ENCODE data around the gene WDR20. TPM values are rescaled to one million over a fixed set of nuclear protein-coding genes. Genes with fewer than 3 reads are reported as not detected.
A peak's percentile ranks its signal among the peaks of the same experiment; 100 is the strongest.

WDR20 gene
- total RNA-seq, 1 donor from 2014 or later: 44.8 TPM

DNA sequence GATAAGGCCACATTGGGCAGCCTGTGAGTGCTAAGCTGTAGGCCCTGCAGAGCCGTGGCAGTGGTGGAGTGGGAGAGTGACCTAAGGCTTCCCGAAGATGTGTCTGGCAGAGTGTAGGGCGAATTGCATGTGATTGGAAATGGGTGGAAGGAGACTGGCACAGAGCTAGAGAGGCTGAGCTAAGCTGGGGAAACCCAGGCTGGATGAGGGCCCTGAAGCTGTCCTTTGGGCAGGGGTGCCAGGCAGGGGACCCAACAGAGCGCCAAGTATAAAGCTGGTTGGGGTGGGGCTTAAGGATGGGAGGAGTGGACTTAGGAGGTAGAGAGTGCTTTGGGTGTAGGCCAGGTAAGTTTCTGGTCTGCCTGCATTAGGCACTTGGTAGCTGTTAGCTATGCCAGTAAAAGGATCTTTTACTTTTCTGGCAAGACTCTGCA lies 47.9 kb downstream of the WDR20 start:
- Histone ChIP-seq H3K4me1 (peaks cover 0 to 28% of the 10 kb centered on the region in 2 donors), H3K36me3 (no peaks in the 10 kb centered on the region), H3K27ac (peak overlapping the region; percentile 15 to 60), H3K4me3 (no peak overlapping the region), H3K9me3 (no peaks in the 10 kb centered on the region), H3K27me3 (no peaks in the 10 kb centered on the region)
- intact Hi-C loops (cut with DNase I): no loop called here
- no peak for DNase-seq (ENCODE audit: low spot score in 2 of 2)
- no peak for TF ChIP-seq CTCF (IDR thresholded peaks at IDR 0.05)

DNA sequence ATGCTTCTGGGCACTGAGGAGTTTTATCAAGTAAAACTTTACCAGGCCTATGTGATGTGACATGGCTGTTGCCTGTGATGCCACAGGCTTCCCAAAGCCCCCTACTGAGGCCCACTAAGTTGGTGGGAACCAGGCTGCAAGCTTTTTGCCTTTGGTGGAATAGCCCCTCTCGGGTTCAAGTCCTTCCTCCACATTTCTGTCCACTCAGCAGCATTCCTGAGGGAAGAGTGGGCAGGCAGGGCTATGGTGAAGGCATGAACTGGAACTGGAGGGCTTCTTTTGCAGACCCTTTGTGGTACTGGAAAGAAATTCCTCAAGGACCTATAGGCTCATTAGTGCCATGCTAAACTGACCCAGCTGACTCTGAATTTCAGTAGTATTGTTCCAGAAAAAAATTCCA lies 48.5 kb downstream of the WDR20 start:
- H3K4me1 ChIP-seq: peaks cover 0 to 22% of the 10 kb centered on the region in 2 donors
- TF ChIP-seq CTCF (IDR thresholded peaks at IDR 0.05): no peak

DNA sequence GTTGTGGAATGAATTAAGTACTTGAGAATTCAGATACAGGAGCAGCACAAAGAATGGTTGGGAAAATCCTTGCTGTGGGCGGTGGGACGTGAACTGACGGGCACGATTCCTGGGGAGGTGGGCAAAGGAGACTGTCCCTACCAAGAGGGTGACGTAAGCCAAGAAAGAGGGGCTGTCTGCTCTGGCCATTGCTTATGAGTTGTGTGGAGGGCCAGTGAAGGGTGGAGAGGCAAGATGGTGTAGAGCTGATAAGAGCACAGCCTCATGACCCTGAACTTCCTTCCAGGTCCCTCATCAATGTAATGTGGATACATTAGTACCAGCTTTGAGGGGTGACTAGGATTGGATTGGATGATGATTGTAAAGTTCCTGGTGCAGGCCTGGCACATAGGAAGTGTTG lies 50.2 kb downstream of the WDR20 start:
- H3K27me3 ChIP-seq: no peaks in the 10 kb centered on the region
- intact Hi-C loops (cut with DNase I): no loop called here
- H3K9me3 ChIP-seq: no peaks in the 10 kb centered on the region

More for the DNA sequence above, 48.5 kb downstream of the WDR20 start:
- no peak for DNase-seq (ENCODE audit: low spot score in 2 of 2)
- Histone ChIP-seq H3K9me3 (no peaks in the 10 kb centered on the region), H3K4me3 (no peak overlapping the region), H3K27me3 (no peaks in the 10 kb centered on the region), H3K36me3 (no peaks in the 10 kb centered on the region), H3K27ac (no peak overlapping the region)
- intact Hi-C loops (cut with DNase I): no loop called here

DNA sequence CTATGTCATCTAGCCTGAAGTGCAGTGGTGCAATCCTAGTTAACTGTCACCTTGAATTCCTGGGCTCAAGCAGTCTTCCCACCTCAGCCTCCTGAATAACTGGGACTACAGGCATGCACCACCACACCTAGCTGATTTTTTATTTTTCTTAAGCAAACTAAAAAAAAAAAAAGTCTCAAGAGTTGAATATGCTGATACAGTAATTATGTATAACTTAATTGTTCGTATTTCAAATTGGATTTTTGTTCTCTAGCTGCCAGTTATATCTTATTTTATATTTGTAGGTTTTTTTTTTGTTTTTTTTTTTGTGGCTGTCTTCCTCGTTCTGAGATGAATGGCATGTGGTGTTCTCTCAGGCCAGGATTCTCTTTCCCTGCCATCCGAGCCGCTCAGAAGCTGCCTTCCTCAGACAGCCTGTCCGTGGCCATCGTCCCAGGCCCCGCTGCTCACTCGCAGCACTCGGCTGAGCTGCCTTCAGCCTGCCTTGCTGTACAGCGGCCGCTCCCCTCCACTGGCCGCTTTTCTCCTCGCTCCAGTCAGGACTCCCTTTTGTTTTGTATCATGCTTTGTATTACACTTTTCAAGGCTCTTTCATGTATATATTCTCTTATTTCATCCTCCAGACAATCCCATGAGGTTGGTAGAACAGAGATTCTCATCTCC lies 53.3 kb downstream of the WDR20 start:
- Histone ChIP-seq H3K27me3 (no peaks in the 10 kb centered on the region), H3K36me3 (peaks cover 0 to 18% of the 10 kb centered on the region in 2 donors), H3K4me1 (peaks cover 0 to 5% of the 10 kb centered on the region in 2 donors), H3K4me3 (no peak overlapping the region), H3K27ac (no peak overlapping the region), H3K9me3 (no peaks in the 10 kb centered on the region)
- no peak for DNase-seq (ENCODE audit: low spot score in 2 of 2)
- TF ChIP-seq CTCF (IDR thresholded peaks at IDR 0.05): no peak
- intact Hi-C loops (cut with DNase I): no loop called here

More for the DNA sequence above, 50.2 kb downstream of the WDR20 start:
- no peak overlapping the region for H3K27ac ChIP-seq
- H3K4me3 ChIP-seq: no peak overlapping the region
- TF ChIP-seq CTCF (IDR thresholded peaks at IDR 0.05): no peak
- H3K4me1 ChIP-seq: peaks cover 0 to 22% of the 10 kb centered on the region in 2 donors
- peaks cover 0 to under 1% of the 10 kb centered on the region in 2 donors for H3K36me3 ChIP-seq
- no peak for DNase-seq (ENCODE audit: low spot score in 2 of 2)

DNA sequence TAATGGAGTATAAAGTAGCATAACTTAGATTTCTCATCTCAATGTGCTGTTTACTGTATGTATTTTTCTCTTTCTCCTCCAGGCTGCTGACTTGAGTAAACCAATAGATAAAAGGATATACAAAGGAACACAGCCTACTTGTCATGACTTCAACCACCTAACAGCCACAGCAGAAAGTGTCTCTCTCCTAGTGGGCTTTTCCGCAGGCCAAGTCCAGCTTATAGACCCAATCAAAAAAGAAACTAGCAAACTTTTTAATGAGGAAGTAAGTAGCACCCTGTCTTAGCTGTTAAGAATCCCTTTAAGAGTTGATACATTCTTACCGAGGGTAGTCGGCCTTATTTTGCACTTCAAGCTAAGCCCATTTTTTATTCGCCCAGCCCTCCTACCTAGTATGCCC lies 55.2 kb downstream of the WDR20 start:
- no peak for DNase-seq (ENCODE audit: low spot score in 2 of 2)
- H3K27me3 ChIP-seq: no peaks in the 10 kb centered on the region
- H3K4me1 ChIP-seq: no peaks in the 10 kb centered on the region
- no peak overlapping the region for H3K27ac ChIP-seq
- no peak for TF ChIP-seq CTCF (IDR thresholded peaks at IDR 0.05)
- no peak overlapping the region for H3K4me3 ChIP-seq
- H3K9me3 ChIP-seq: no peaks in the 10 kb centered on the region
- intact Hi-C loops (cut with DNase I): no loop called here
- peaks cover 6 to 35% of the 10 kb centered on the region in 2 donors for H3K36me3 ChIP-seq
